Amygdala (tissue), 56 donors: ENCODE measurements around the gene PDE10A.
A peak's percentile ranks its signal among the peaks of the same experiment; 100 is the strongest.

Experiments used
- DNase-seq, 56 donors: peaks; one replicate each; lab custom pipeline; 2025; lab: John Stamatoyannopoulos, UW

Gene PDE10A

GRCh38 chr6:165678904-165679303 lies 15.9 kb upstream of the PDE10A start:
- DNase-seq = no peak

- no peak for DNase-seq
These were observed 15.4 kb upstream of the PDE10A start for GRCh38 chr6:165678429-165678828.

- no peak for DNase-seq
These were observed 14.1 kb upstream of the PDE10A start for GRCh38 chr6:165677091-165677490.

GRCh38 chr6:165676435-165677068 lies 13.5 kb upstream of the PDE10A start:
- no peak for DNase-seq

GRCh38 chr6:165675120-165675519 lies 12.1 kb upstream of the PDE10A start:
- DNase-seq = no peak

GRCh38 chr6:165674155-165675029 lies 11.4 kb upstream of the PDE10A start:
- DNase-seq = no peak

- DNase-seq = no peak
These were observed 8.3 kb upstream of the PDE10A start for GRCh38 chr6:165671222-165671768.

GRCh38 chr6:165668951-165669350 lies 5.9 kb upstream of the PDE10A start:
- DNase-seq = no peak

GRCh38 chr6:165665384-165665672 lies 2.3 kb upstream of the PDE10A start:
- no peak for DNase-seq

- no peak for DNase-seq
These were observed 1.7 kb upstream of the PDE10A start for GRCh38 chr6:165664559-165665383.

GRCh38 chr6:165663736-165664558 lies 906 bp upstream of the PDE10A start:
- no peak for DNase-seq

GRCh38 chr6:165663377-165663735 lies 315 bp upstream of the PDE10A start:
- DNase-seq = peak in 8 of 56 donors; percentile 23 to 60 (median 36)

- peak in 6 of 56 donors; percentile 6 to 44 (median 22) for DNase-seq
These were observed 846 bp downstream of the PDE10A start for GRCh38 chr6:165662041-165662748.

GRCh38 chr6:165661664-165662025 lies 1.4 kb downstream of the PDE10A start:
- no peak for DNase-seq

- DNase-seq = no peak
These were observed 2.0 kb downstream of the PDE10A start for GRCh38 chr6:165660857-165661663.

GRCh38 chr6:165659945-165660856 lies 2.8 kb downstream of the PDE10A start:
- DNase-seq = peak in 1 of 56 donors; percentile 5

- DNase-seq = no peak
These were observed 4.5 kb downstream of the PDE10A start for GRCh38 chr6:165658395-165659058.
